ENCODE results near the gene RAP1GAP.
A peak's percentile ranks its signal among the peaks of the same experiment; 100 is the strongest.

RAP1GAP gene

GRCh38 chr1:21662426-21663247 lies 6.5 kb downstream of the RAP1GAP start:
- Mint-ChIP-seq H3K9me3 (no peaks in the 10 kb centered on the region), H3K27ac (no peak overlapping the region), H3K4me1 (ENCODE audit: low read depth) (peaks cover 3% of the 10 kb centered on the region), H3K4me3 (no peak overlapping the region), H3K27me3 (ENCODE audit: low read depth) (peaks cover 19% of the 10 kb centered on the region), H3K36me3 (ENCODE audit: low read depth) (no peaks in the 10 kb centered on the region)
- DNase-seq (ENCODE audit: low spot score), result no peak

GRCh38 chr1:21661886-21662285 lies 7.3 kb downstream of the RAP1GAP start:
- Mint-ChIP-seq H3K9me3 (no peaks in the 10 kb centered on the region), H3K27ac (no peak overlapping the region), H3K36me3 (ENCODE audit: low read depth) (no peaks in the 10 kb centered on the region), H3K4me3 (no peak overlapping the region), H3K27me3 (ENCODE audit: low read depth) (peaks cover 16% of the 10 kb centered on the region), H3K4me1 (ENCODE audit: low read depth) (peaks cover 3% of the 10 kb centered on the region)
- DNase-seq (ENCODE audit: low spot score), result no peak

GRCh38 chr1:21659924-21660326 lies 9.2 kb downstream of the RAP1GAP start:
- Mint-ChIP-seq H3K27ac (no peak overlapping the region), H3K4me3 (peak overlapping the region; percentile 61), H3K36me3 (ENCODE audit: low read depth) (no peaks in the 10 kb centered on the region), H3K27me3 (ENCODE audit: low read depth) (peaks cover 12% of the 10 kb centered on the region), H3K4me1 (ENCODE audit: low read depth) (peaks cover 3% of the 10 kb centered on the region), H3K9me3 (no peaks in the 10 kb centered on the region)
- DNase-seq (ENCODE audit: low spot score), result no peak

- peaks cover 3% of the 10 kb centered on the region for H3K4me1 Mint-ChIP-seq (ENCODE audit: low read depth)
- H3K9me3 Mint-ChIP-seq, result no peaks in the 10 kb centered on the region
- no peaks in the 10 kb centered on the region for H3K36me3 Mint-ChIP-seq (ENCODE audit: low read depth)
- peak overlapping the region; percentile 61 for H3K4me3 Mint-ChIP-seq
- H3K27me3 Mint-ChIP-seq (ENCODE audit: low read depth), result peaks cover 16% of the 10 kb centered on the region
- no peak overlapping the region for H3K27ac Mint-ChIP-seq
- DNase-seq (ENCODE audit: low spot score), result peak; percentile 80
These were observed 9.8 kb downstream of the RAP1GAP start for GRCh38 chr1:21659099-21659923.

- peaks cover 5% of the 10 kb centered on the region for H3K4me1 Mint-ChIP-seq (ENCODE audit: low read depth)
- no peak overlapping the region for H3K4me3 Mint-ChIP-seq
- H3K27ac Mint-ChIP-seq, result no peak overlapping the region
- H3K27me3 Mint-ChIP-seq (ENCODE audit: low read depth), result peaks cover 26% of the 10 kb centered on the region
- no peak for DNase-seq (ENCODE audit: low spot score)
- H3K9me3 Mint-ChIP-seq, result no peaks in the 10 kb centered on the region
- H3K36me3 Mint-ChIP-seq (ENCODE audit: low read depth), result no peaks in the 10 kb centered on the region
These were observed 11.5 kb downstream of the RAP1GAP start for GRCh38 chr1:21657456-21658190.

GRCh38 chr1:21655748-21656147 lies 13.4 kb downstream of the RAP1GAP start:
- Mint-ChIP-seq H3K9me3 (no peaks in the 10 kb centered on the region), H3K4me1 (ENCODE audit: low read depth) (peaks cover 13% of the 10 kb centered on the region), H3K36me3 (ENCODE audit: low read depth) (no peaks in the 10 kb centered on the region), H3K27me3 (ENCODE audit: low read depth) (peaks cover 39% of the 10 kb centered on the region), H3K27ac (no peak overlapping the region), H3K4me3 (no peak overlapping the region)
- DNase-seq (ENCODE audit: low spot score), result no peak

- Mint-ChIP-seq H3K36me3 (ENCODE audit: low read depth) (no peaks in the 10 kb centered on the region), H3K27ac (no peak overlapping the region), H3K27me3 (ENCODE audit: low read depth) (peaks cover 37% of the 10 kb centered on the region), H3K4me1 (ENCODE audit: low read depth) (peaks cover 13% of the 10 kb centered on the region), H3K4me3 (no peak overlapping the region), H3K9me3 (no peaks in the 10 kb centered on the region)
- DNase-seq (ENCODE audit: low spot score), result no peak
These were observed 13.9 kb downstream of the RAP1GAP start for GRCh38 chr1:21655259-21655658.

- no peaks in the 10 kb centered on the region for H3K9me3 Mint-ChIP-seq
- no peak overlapping the region for H3K4me3 Mint-ChIP-seq
- peaks cover 37% of the 10 kb centered on the region for H3K27me3 Mint-ChIP-seq (ENCODE audit: low read depth)
- no peak overlapping the region for H3K27ac Mint-ChIP-seq
- DNase-seq (ENCODE audit: low spot score), result no peak
- peaks cover 9% of the 10 kb centered on the region for H3K4me1 Mint-ChIP-seq (ENCODE audit: low read depth)
- H3K36me3 Mint-ChIP-seq (ENCODE audit: low read depth), result no peaks in the 10 kb centered on the region
These were observed 14.9 kb downstream of the RAP1GAP start for GRCh38 chr1:21654209-21654608.

- no peaks in the 10 kb centered on the region for H3K36me3 Mint-ChIP-seq (ENCODE audit: low read depth)
- H3K27ac Mint-ChIP-seq, result no peak overlapping the region
- no peaks in the 10 kb centered on the region for H3K9me3 Mint-ChIP-seq
- H3K4me3 Mint-ChIP-seq, result no peak overlapping the region
- peaks cover 9% of the 10 kb centered on the region for H3K4me1 Mint-ChIP-seq (ENCODE audit: low read depth)
- H3K27me3 Mint-ChIP-seq (ENCODE audit: low read depth), result peaks cover 39% of the 10 kb centered on the region
- DNase-seq (ENCODE audit: low spot score), result no peak
These were observed 15.4 kb downstream of the RAP1GAP start for GRCh38 chr1:21653744-21654100.

GRCh38 chr1:21652937-21653743 lies 16.0 kb downstream of the RAP1GAP start:
- H3K4me3 Mint-ChIP-seq, result no peak overlapping the region
- H3K27ac Mint-ChIP-seq, result no peak overlapping the region
- no peaks in the 10 kb centered on the region for H3K9me3 Mint-ChIP-seq
- no peak for DNase-seq (ENCODE audit: low spot score)
- no peaks in the 10 kb centered on the region for H3K36me3 Mint-ChIP-seq (ENCODE audit: low read depth)
- peaks cover 9% of the 10 kb centered on the region for H3K4me1 Mint-ChIP-seq (ENCODE audit: low read depth)
- H3K27me3 Mint-ChIP-seq (ENCODE audit: low read depth), result peaks cover 39% of the 10 kb centered on the region

GRCh38 chr1:21652101-21652936 lies 16.8 kb downstream of the RAP1GAP start:
- H3K27ac Mint-ChIP-seq, result peak overlapping the region; percentile 31
- peaks cover 9% of the 10 kb centered on the region for H3K4me1 Mint-ChIP-seq (ENCODE audit: low read depth)
- H3K36me3 Mint-ChIP-seq (ENCODE audit: low read depth), result no peaks in the 10 kb centered on the region
- no peaks in the 10 kb centered on the region for H3K9me3 Mint-ChIP-seq
- H3K4me3 Mint-ChIP-seq, result peak overlapping the region; percentile 72
- peaks cover 39% of the 10 kb centered on the region for H3K27me3 Mint-ChIP-seq (ENCODE audit: low read depth)
- DNase-seq (ENCODE audit: low spot score), result no peak

GRCh38 chr1:21651214-21652042 lies 17.7 kb downstream of the RAP1GAP start:
- H3K27me3 Mint-ChIP-seq (ENCODE audit: low read depth), result peaks cover 36% of the 10 kb centered on the region
- no peak overlapping the region for H3K27ac Mint-ChIP-seq
- peaks cover 9% of the 10 kb centered on the region for H3K4me1 Mint-ChIP-seq (ENCODE audit: low read depth)
- H3K9me3 Mint-ChIP-seq, result no peaks in the 10 kb centered on the region
- DNase-seq (ENCODE audit: low spot score), result peak; percentile 39
- no peaks in the 10 kb centered on the region for H3K36me3 Mint-ChIP-seq (ENCODE audit: low read depth)
- peak overlapping the region; percentile 89 for H3K4me3 Mint-ChIP-seq

All from T-helper 2 cell treated with Interferon-gamma antibody and Interleukin-4, amounts not matched to agents 5 μg/mL and 100 μg/mL, for 36 hours (primary cell).